ENCODE results near the gene ANKRD66.

DNA sequence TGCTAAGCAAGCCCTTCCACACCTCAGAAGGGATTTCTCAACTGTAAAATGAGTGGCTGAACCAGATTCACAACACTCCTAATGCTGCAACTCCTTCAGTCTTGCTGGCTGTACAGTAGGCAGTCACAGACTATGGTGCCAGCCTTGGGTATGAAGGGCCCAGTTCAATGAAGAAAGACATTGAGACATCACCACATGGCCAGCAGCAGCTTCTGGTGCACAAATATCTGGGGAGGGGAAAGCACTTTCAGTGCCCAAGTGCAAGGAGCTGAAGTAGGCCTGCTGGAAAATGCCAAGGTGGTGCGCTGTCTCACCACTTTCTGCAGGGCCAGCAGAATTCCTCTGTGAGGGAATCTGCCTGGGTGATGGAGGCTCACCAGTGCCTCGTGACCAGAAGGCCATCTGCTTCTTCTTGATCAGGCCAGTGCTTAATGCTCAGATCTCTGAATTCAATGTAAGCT is 13.4 kb upstream of the ANKRD66 start:
- TF ChIP-seq JUN (IDR thresholded peaks at IDR 0.05; ENCODE audit: borderline replicate concordance, insufficient read depth, insufficient read length, low read depth) (no peak), GATA2 (IDR thresholded peaks at IDR 0.05; ENCODE audit: insufficient read depth, insufficient read length, low read depth, low read length) (no peak), MYC (IDR thresholded peaks at IDR 0.05; ENCODE audit: low read depth, low read length) (no peak), POLR2A (IDR thresholded peaks at IDR 0.05; ENCODE audit: low read depth, low read length) (no peak), POLR2AphosphoS5 (IDR thresholded peaks at IDR 0.05; ENCODE audit: insufficient read depth, low read depth, low read length) (no peak), EZH2 (IDR thresholded peaks at IDR 0.05; ENCODE audit: borderline replicate concordance, low read depth, low read length, severe bottlenecking) (no peak), FOS (IDR thresholded peaks at IDR 0.05; ENCODE audit: borderline replicate concordance, insufficient read depth, low read length) (no peak)
- TF ChIP-seq, protein P1, sequence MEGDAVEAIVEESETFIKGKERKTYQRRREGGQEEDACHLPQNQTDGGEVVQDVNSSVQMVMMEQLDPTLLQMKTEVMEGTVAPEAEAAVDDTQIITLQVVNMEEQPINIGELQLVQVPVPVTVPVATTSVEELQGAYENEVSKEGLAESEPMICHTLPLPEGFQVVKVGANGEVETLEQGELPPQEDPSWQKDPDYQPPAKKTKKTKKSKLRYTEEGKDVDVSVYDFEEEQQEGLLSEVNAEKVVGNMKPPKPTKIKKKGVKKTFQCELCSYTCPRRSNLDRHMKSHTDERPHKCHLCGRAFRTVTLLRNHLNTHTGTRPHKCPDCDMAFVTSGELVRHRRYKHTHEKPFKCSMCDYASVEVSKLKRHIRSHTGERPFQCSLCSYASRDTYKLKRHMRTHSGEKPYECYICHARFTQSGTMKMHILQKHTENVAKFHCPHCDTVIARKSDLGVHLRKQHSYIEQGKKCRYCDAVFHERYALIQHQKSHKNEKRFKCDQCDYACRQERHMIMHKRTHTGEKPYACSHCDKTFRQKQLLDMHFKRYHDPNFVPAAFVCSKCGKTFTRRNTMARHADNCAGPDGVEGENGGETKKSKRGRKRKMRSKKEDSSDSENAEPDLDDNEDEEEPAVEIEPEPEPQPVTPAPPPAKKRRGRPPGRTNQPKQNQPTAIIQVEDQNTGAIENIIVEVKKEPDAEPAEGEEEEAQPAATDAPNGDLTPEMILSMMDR (IDR thresholded peaks at IDR 0.05; ENCODE audit: extremely low read depth in 1 of 2, insufficient read depth in 1 of 2, low read depth in 1 of 2, low read length in 2 of 2) = no peak
- TF ChIP-seq, protein P2, sequence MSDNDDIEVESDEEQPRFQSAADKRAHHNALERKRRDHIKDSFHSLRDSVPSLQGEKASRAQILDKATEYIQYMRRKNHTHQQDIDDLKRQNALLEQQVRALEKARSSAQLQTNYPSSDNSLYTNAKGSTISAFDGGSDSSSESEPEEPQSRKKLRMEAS (IDR thresholded peaks at IDR 0.05; ENCODE audit: insufficient read depth, insufficient read length) = no peak
